ENCODE results near the gene PPM1M.
A peak's percentile ranks its signal among the peaks of the same experiment; 100 is the strongest.
"Not testable (repeated sequence)": the region's sequence is repeated elsewhere in the genome, so short reads cannot be mapped to it uniquely, and the experiment has no call there.

Gene PPM1M

GRCh38 chr3:52279596-52279995 is 34.0 kb downstream of the PPM1M start:
- no peak for DNase-seq

GRCh38 chr3:52280050-52280461 is 34.5 kb downstream of the PPM1M start:
- DNase-seq, result no peak

- no peak for DNase-seq
Measured at GRCh38 chr3:52281981-52282801, 36.6 kb downstream of the PPM1M start.

- DNase-seq, result no peak
Measured at GRCh38 chr3:52283306-52283705, 37.7 kb downstream of the PPM1M start.

- DNase-seq, result not testable (repeated sequence)
Measured at GRCh38 chr3:52284051-52284450, 38.5 kb downstream of the PPM1M start.

GRCh38 chr3:52286777-52287110 is 41.2 kb downstream of the PPM1M start:
- no peak for DNase-seq

- DNase-seq, result no peak
Measured at GRCh38 chr3:52288674-52289073, 43.1 kb downstream of the PPM1M start.

GRCh38 chr3:52289338-52289746 is 43.8 kb downstream of the PPM1M start:
- no peak for DNase-seq

- no peak for DNase-seq
Measured at GRCh38 chr3:52289747-52290595, 44.4 kb downstream of the PPM1M start.

GRCh38 chr3:52290596-52291507 is 45.3 kb downstream of the PPM1M start:
- no peak for DNase-seq

GRCh38 chr3:52291508-52292181 is 46.1 kb downstream of the PPM1M start:
- peak in 1 of 2 experiments; percentile 47 for DNase-seq

GRCh38 chr3:52292247-52293065 is 46.9 kb downstream of the PPM1M start:
- DNase-seq, result no peak

- DNase-seq, result no peak
Measured at GRCh38 chr3:52293491-52294319, 48.1 kb downstream of the PPM1M start.

- DNase-seq, result no peak
Measured at GRCh38 chr3:52294320-52295150, 49.0 kb downstream of the PPM1M start.

GRCh38 chr3:52295671-52296208 is 50.2 kb downstream of the PPM1M start:
- DNase-seq, result no peak

GRCh38 chr3:52297242-52298148 is 51.9 kb downstream of the PPM1M start:
- DNase-seq, result no peak

GRCh38 chr3:52298149-52299098 is 52.9 kb downstream of the PPM1M start:
- DNase-seq, result no peak
